Activated naive CD4-positive, alpha-beta T cell (primary cell): ENCODE measurements around the gene DGKI.

Experiments used
- DNase-seq, 4 experiments: peaks; one replicate each; lab custom pipeline; 2025; lab: John Stamatoyannopoulos, UW

Gene DGKI

DNA sequence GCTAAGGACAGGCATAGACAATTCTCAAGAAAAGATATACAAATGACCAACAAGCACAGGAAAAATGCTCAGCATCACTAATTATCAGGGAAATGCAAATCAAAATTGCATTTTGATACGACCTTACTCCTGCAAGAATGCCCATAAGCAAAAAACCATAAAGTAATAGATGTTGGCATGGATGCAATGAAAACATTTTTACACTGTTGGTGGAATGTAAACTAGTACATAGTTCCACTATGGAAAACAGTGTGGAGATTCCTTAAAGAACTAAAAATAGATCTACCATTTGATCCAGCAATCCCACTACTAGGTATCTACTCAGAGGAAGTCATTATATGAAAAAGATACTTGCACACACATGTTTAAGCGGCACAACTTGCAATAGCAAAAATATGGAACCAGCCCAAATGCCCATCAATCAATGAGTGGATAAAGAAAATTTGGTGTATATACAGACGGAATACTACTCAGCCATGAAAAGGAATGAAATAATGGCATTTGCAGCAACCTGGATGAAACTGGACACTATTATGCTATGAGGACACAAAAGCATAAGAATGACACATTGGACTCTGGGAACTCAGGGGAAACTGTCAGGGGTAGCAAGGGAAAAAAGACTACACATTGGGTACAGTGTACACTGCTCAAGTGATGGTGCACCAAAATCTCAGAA is 59.3 kb downstream of the DGKI start:
- no peak for DNase-seq

DNA sequence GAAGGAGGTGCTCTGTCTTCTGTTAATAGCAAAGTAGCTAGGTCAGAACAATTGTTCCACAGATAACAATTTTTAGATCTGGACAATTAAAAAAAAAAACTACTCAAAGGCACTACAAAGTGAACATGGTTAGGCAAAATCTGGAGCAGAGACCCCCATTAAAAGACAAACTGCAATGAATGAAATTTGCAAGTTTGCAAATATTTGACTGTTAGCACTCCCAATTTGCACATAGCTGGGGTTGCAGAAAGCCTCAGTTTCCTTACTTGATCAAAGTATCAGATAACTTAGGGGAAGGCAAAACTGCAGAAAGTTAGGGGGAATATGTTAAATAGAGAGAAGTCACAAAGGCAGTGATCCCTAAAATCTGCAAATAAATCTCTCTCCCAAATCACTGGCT is 68.3 kb downstream of the DGKI start:
- DNase-seq = no peak

DNA sequence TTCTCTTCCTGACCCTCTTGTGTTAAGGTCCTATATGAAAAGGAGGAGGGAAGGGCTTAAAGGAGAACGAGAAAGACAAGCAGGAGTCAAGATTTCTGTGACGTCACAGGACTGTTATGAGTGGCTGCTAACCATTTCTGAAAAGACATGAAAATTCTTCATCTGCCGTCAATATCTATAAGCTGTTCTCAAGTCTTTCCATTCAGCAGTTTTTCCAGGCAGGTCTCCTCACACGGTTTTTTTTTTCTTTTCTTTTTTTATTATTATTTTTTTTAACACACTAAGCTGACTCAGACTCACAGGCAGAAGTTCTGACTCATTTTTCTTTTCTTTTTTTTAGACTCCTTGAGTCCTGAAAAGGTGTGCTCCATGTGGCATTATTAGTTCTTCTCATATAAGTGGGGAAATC is 72.0 kb downstream of the DGKI start:
- DNase-seq = no peak

DNA sequence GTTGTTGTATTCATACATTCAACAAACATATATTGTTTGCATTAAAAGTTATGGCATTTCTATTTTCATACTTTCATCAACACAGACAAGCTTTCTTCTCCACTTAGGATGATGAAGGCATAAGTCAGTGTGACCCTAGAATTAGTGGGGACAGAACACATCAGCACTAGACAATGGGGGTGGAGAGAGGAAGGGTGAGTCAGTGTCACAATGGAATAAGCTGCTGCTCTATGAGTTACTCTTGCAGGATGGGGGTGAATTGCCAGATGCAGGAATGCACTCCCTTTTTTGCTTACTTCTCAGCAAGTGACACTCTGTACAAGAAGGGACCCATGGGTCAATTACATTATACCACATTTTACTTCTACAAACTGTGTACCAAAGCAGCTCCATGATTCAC is 74.0 kb downstream of the DGKI start:
- no peak for DNase-seq

DNA sequence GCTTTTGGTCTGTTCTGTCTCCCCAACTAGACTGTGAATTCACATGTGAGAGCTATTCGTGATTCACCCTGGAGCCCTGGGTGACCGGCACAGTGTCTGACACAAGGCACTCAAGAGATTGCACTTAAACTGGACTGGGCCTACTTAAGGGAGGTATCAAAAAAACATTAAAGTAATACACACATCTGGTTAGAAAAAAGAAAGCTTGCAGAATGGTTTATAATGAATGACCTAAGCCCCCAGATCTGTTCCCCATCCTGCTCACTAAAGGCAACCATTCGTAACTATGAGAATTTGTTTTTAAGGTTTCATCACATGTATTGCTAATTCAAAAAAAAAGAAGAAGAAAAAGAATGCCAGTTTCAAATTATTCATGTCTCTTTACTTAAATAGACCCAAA is 74.5 kb downstream of the DGKI start:
- DNase-seq = no peak

DNA sequence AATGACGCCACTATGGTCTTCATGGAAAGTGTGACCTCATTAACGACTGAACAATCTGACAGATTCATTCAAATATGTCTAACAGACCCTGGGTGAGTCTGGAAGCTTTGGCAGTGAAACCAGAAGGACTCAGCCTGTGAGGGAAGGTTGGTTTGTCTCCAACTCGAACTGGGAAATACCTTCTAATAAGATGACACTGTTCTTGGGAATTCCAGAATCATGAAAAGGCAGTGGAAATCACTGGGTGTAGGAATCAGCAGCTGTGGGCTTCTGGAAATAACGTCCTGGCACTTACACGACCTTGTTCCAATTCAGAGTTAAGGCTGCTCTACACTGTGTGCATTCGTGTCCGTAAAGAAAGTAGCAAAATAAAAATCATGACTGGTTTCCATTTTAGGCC is 75.1 kb downstream of the DGKI start:
- no peak for DNase-seq

DNA sequence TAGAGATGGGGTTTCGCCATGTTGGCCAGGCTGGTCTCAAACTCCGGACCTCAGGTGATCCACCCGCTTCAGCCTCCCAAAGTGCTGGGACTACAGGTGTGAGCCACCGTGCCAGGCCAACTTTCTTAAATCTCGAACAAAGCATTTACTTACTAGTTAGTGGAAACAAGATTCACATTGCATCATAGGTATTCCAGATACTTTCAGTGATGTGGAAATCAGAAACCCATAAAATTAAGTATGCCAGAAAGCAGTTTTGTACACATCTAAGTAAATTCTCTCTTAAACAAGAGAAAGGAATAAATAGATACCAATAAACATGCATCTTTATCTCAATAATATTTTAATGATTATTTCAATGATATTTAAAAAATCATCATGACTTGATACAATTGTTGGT is 75.5 kb downstream of the DGKI start:
- no peak for DNase-seq

DNA sequence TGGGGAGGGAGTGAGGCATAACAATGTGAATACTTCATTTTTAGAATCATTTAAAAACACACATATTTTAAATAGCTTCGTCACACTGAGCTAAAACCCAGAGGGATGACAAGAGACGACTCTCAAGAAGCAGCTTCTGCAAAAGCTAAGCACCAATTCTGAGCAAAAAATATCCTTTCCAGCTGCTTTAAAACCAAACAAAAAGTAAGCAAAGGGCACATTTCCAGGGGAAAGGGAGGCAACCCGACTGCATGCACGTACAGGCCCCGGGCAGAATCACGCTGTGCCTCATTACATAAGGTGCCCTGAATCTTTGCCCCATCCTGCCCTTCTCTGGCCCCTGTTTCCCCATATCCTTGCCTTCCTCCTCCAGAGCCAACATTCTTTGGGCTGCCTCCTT is 78.4 kb downstream of the DGKI start:
- no peak for DNase-seq

DNA sequence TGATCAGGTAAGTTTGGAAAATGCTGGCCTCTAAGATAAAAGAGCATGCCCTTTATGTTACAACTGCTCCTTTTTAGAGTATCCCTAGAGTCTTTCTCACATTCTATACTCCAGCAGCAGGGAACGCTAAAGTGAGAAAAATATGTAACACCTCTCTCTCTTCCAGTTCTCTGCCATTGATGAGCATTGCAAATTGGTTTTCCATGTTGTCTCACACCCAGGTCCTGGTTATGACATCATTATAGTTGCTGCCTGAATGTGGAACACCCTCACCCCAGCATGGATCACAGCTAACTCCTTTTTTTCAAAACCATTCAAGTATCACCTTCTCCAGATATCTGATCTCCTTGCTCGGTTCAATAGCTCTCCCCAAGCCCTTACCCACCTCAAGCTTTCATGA is 84.4 kb downstream of the DGKI start:
- DNase-seq = no peak

DNA sequence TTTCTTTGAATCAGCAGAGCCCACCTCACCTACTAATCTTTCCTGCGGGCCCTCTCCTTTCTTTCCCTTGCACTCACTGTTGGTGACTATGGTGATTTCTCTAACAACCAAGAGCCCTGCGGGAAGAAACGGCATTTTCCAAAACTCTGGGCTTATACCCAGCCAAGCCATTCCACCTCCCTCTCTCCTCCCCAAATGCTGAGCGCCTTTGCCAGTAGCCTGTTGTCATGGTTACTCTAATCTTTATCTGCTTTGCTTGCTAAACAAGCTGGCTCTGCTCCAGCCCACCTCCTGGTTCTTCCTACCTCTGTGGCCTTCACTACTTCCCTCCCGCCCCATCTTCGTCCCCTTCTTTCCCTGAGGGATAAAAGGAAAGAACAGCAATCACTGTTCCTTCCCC is 86.7 kb downstream of the DGKI start:
- DNase-seq = no peak

DNA sequence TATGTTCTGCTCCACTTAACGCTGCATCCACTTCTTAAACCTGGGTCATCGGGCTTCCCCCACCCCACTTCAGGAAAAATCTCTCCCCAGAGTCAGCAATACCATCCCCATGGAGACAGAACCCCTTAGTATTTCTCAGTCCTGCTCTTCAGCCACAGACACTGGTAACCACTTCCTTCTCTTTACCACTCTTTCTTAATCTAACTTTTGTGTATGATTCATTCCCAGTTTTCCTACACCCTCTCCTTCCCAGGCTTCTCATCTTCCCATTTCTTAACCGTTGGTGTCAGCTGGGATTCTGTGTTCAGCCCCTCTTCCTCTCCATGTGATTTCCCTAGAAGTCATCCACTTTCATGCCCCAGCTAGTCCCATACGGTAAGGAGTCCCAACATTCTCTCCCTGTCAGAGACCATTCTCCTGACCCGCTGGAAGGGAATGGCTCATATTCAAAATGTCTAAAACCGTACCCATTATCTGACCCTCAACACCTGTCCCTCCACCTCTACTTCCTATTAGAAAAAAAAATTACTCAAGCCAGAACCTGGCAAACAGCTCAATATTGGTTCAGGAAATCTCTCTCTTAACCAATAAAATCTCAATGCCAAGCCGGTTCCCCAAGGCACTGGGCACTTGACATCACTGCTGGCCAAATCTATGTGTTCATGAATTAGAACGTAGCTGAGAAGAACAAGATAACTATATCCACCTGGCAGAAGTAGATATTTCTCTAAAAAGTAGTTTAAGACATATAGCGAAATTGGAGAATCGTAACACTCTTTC is 89.4 kb downstream of the DGKI start:
- DNase-seq = no peak

DNA sequence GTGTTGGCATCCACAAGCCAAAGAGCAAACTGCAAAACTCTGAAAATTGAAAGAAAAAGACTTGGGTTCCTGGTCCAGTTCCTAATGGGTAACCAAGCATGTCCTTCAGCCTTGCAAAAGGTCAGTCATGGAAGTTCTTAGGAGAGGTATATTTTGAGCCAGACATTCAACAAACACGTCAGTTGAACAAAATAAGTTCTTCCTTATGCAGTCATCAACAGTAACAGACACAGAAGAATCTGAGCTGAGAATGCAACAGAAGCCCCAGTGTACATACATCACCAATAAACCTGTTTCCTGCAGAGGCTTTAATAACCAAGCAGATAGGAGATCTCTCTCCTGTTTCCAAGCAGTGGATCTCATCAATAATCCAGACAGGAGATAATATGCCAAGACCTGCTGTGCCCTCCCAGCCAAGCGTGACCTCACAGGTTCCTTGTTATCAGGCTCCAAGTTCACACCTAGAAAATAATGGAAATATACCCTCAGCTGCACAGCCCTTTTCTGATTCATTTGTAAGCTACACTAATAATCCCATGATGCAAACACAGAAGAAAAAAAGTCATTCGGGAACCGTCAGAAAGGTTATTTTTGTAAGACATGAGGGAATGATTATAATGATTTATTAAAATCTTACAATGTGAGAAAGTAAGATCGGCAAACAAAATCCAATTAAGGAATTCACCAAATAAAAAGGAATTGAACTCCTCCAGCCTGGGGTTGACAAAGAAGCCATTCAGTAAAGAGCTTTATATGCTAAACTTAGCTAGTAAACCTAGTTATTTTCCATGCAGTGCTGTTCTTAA is 90.7 kb downstream of the DGKI start:
- DNase-seq = no peak

DNA sequence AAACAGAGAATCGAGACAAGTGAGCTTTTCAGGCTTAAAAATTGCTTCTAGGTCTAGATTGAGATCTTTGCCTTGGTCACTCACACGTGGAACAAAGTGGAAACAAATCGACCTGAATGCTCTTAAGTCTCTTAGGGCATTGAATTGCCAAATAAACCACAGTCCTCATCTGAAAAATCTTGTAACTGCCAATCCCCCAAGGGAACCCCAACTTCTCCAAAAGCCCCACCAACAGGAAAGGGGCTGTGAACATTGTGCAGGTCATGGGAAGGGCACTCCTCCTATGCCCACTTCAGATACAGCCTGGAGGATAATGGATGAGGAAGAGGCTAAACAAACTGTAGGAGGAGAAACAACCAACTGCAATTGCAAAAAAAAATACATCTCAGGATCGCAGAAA is 91.3 kb downstream of the DGKI start:
- no peak for DNase-seq

DNA sequence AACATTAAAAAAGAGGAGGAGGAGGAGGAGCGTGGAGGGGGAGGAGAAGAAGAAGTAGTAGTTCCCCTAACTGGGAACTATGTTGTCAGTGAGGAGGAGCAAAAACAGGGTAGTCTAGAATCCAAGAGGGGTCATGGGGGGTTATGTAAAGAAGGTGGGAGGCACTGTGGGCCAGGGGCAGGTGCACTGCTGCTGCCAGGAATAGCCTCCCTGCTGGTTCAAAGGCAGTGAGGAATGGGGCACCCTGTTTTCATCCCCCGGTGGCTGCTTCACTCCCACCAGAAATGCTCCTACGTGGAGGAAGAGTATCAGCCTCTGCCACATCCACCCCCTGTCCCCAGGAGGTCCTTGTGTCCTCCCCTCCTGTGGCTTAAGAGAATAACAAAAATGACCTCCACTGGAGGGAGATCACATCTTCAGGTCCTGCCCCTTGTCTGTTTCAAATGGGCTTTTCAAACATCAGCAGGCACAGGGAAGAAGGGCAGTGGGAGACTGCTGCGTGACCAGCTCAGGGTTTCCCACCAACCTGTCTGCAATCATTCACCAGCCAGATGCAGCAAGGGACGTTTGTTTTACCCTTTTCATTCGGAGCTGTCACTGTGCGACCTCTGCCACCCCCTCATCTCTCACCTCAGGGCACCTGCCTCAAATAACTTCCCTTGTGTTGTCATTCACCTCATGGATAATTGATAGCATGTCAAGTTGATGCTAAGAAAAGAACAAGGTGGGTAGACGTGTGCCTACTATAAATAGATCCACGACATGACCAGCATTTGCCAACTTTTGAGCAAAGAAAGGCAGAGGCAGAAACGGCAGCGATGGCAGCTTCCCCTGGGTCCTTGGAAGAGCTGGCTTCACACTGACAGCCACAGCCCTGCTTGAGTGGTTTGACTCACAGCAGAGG is 92.6 kb downstream of the DGKI start:
- no peak for DNase-seq

DNA sequence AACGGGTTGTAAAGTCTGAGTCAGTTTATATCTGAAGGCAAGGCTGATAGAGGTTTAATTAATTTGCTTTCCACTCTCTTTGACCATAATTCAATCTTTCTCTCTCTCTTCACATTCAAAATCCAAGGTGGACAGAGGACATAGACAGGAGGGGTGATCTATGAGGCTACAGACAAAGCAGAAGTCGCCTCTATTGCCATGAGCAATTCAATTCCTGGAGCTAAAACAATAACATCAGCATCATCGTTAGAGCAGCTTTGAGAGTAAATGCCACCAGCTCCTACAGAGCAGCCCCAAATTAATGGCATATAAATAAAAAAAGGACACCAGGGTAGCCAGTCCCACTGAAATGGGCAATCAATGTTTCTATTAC is 93.2 kb downstream of the DGKI start:
- no peak for DNase-seq

DNA sequence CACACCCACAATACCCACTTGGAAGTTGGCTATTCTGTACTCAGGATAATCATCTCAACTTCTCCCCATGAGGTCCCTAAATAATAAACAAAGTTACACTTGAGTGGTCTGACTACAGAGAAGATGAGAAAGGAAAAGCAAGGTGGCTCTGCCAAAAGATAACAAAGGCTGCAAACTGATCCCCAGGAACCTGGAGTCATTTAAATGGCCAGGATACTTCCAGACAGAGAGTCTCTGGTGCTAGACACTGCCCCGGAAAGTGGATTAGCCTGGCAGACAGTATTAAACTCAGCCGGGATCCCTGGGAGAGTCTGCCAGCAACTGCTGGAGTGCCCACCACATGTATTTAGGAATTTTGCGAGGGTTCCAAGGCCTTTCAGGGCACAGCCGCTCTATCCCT is 93.7 kb downstream of the DGKI start:
- no peak for DNase-seq

DNA sequence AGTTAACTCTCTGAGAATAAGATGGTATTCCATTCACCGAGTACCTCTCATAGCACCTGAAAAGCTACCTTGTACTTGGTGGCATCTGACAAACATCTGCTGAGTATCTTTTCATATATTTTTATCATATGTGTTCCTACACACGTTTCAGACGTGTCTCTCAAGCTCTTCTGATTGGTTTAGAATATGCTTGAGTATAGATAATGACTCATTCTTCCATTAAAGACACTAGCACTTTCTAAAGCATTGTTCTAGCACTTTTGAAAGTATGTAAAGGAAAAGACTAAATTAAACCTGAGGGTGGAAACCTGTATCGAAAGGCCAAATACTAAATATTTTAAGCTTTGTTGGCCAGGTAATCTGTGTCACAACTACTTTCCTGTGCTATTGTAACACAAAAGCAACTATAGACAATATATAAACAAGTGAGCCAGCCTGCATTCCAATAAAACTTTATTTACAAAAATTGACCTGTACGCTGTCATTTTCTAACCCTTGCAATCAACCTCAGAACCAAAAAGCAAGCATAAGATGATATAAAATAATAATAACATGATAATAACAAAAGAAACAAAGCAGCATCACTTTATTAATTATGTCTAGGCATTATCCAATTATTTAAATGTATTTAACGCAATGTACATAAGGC is 95.3 kb downstream of the DGKI start:
- DNase-seq = no peak

DNA sequence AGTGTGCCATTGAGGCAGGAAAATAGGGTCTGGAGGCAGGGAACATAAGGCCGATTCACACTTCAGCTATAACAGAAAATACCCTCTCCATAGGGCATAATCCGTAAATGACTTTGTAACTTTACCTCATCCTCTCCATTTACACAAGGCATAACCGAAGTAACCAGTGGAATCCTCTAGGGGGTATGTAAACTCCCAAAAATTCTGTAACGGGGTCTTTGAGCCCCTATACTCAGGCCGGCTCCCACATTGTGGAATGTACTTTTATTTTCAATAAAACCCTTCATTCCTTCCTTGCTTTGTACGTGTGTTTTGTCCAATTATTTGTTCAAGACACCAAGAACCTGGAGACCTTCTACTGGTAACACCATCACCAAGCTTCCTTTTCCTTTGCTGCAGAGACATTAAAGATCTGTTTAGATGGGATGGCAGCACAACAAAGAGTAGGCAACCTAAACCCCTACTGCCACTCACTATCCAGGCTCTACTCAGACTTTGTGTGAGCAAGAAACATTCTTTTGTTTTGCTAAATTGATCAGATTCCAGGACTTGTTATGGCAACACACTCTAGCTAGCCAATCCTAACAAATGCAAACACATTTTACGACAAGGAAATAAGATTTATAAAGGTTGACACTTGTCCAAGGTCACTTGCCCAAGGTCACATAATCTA is 99.3 kb downstream of the DGKI start:
- DNase-seq = no peak

DNA sequence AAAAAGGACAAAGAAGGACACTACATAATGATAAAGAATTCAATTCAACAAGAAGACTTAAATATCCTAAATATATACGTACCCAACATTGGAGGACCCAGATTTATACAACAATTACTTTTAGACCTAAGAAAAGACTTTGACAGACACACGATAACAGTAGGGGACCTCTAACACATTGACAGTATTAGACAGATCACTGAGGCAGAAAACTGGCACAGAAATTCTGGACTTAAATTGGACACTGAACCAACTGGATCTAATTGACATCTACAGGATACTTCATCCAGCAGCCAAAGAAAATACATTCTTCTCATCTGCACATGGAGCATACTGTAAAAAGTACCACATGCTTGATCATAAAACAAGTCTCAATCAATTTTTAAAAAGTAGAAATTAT is 103.8 kb downstream of the DGKI start:
- no peak for DNase-seq

DNA sequence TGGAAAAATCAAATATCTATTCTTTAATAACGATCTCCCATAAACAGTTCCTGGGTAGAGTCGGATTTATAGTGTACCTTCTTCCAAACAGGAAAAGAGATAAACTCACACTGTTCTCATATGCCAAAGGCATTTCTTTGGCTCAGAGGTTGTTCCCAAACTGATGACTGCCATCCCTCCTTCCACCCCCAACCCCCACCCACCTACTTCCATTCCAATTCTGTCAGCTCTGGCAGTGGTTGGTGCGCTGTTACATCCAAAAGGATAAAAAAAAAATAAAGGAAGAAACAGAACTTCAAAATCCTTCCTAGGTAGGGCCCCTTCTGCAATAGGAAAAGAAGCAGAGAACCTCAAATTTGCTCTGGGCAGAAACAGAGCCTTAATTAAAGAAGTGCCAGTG is 104.7 kb downstream of the DGKI start:
- DNase-seq = no peak

DNA sequence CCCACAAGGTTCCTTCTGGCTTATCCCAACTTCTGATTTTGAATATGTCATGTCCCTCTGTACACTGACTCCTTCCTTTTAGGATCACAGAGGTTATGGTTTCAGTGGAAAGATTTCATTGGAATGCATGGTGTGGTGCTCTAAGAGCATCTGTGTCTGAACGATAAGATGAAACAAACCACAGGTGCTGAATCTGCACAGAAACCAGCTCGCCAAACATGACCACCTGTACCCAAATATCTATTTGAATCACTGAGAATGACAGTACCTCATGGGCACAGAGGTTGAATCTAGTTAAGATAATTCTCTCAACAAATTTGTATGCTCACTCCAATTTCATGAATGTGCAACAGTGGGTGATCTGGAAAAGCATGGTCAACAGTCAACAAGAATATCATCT is 105.3 kb downstream of the DGKI start:
- DNase-seq = no peak
